Mesenchymal stem cell (in vitro differentiated cells and primary cell): ENCODE measurements around the gene HPSE.

ENCODE experiments used
- DNase-seq: peaks from one replicate; pipeline ENCODE4 v3.0.0-alpha.2; 2013
- H2AFZ ChIP-seq: one replicate; pipeline ENCODE4 v1.6.1; 2013; ENCODE audit warnings: low read depth, mild to moderate bottlenecking, control low read depth, inconsistent platforms, low read length, moderate library complexity
- H2AK5ac ChIP-seq: 2 replicates; pipeline ENCODE4 v1.6.1; 2013; ENCODE audit warnings: low read length, moderate library complexity, mild to moderate bottlenecking, inconsistent platforms; ENCODE audit not compliant: severe bottlenecking
- H2BK120ac ChIP-seq: one replicate; pipeline ENCODE4 v1.6.1; 2013; ENCODE audit warnings: low read depth, mild to moderate bottlenecking, inconsistent platforms, low read length, moderate library complexity
- H2BK12ac ChIP-seq, 2 experiments: one replicate each; pipeline ENCODE4 v1.6.1; 2013; ENCODE audit warnings: inconsistent platforms in 2 of 2, low read length in 2 of 2, mild to moderate bottlenecking in 2 of 2, moderate library complexity in 2 of 2, control low read depth in 1 of 2
- H2BK15ac ChIP-seq: one replicate; pipeline ENCODE4 v1.6.1; 2013; ENCODE audit warnings: mild to moderate bottlenecking, low read depth, inconsistent platforms; ENCODE audit not compliant: poor library complexity, severe bottlenecking
- H2BK5ac ChIP-seq: 2 replicates; pipeline ENCODE4 v1.6.1; 2013; ENCODE audit warnings: low read depth, mild to moderate bottlenecking, low read length, control low read depth, inconsistent platforms; ENCODE audit not compliant: poor library complexity, severe bottlenecking
- H3K14ac ChIP-seq, 2 experiments: one replicate each; pipeline ENCODE4 v1.6.1; 2013; ENCODE audit warnings: inconsistent platforms in 2 of 2, low read length in 2 of 2, control low read depth in 1 of 2, mild to moderate bottlenecking in 1 of 2, moderate library complexity in 1 of 2
- H3K18ac ChIP-seq, 2 experiments: one replicate each; pipeline ENCODE4 v1.6.1; 2013; ENCODE audit warnings: inconsistent platforms in 2 of 2, low read length in 2 of 2, control low read depth in 1 of 2, low read depth in 1 of 2, mild to moderate bottlenecking in 1 of 2
- H3K23ac ChIP-seq, 2 experiments: one replicate each; pipeline ENCODE4 v1.6.1; 2013; ENCODE audit warnings: inconsistent platforms in 2 of 2, low read length in 2 of 2, mild to moderate bottlenecking in 2 of 2, moderate library complexity in 2 of 2, control low read depth in 1 of 2
- H3K27ac ChIP-seq: 2 replicates; pipeline ENCODE4 v1.5.1; 2013; ENCODE audit warnings: mild to moderate bottlenecking, moderate library complexity, low read length, control low read depth, inconsistent platforms; ENCODE audit not compliant: poor library complexity, severe bottlenecking
- H3K27me3 ChIP-seq, 2 experiments: 2 replicates each; pipeline versions ENCODE4 v1.6.1 to v1.7.0; 2013; ENCODE audit warnings: low read length in 2 of 2, mild to moderate bottlenecking in 2 of 2, moderate library complexity in 2 of 2, control low read depth in 1 of 2, inconsistent platforms in 1 of 2; ENCODE audit not compliant: control insufficient read depth in 1 of 2, insufficient read depth in 1 of 2
- H3K36me3 ChIP-seq, 2 experiments: 2 replicates each; pipeline versions ENCODE4 v1.6.1 to v1.7.0; 2013; ENCODE audit warnings: low read length in 2 of 2, control low read depth in 1 of 2, inconsistent platforms in 1 of 2, low read depth in 1 of 2, mild to moderate bottlenecking in 1 of 2; ENCODE audit not compliant: insufficient read depth in 2 of 2, control insufficient read depth in 1 of 2
- H3K4ac ChIP-seq, 2 experiments: one replicate each; pipeline ENCODE4 v1.6.1; 2013; ENCODE audit warnings: inconsistent platforms in 2 of 2, low read length in 2 of 2, mild to moderate bottlenecking in 2 of 2, moderate library complexity in 2 of 2, control low read depth in 1 of 2, low read depth in 1 of 2
- H3K4me1 ChIP-seq: 2 replicates; pipeline ENCODE4 v1.6.1; 2013; ENCODE audit warnings: low read depth, low read length, control low read depth; ENCODE audit not compliant: control insufficient read depth, insufficient read depth
- H3K4me2 ChIP-seq: 2 replicates; pipeline ENCODE4 v1.6.1; 2013; ENCODE audit warnings: low read length, mild to moderate bottlenecking, inconsistent platforms; ENCODE audit not compliant: poor library complexity, severe bottlenecking
- H3K4me3 ChIP-seq, 2 experiments: 2 replicates each; pipeline versions ENCODE4 v1.5.1 to v1.7.0; 2013; ENCODE audit warnings: low read length in 2 of 2, mild to moderate bottlenecking in 2 of 2, control low read depth in 1 of 2, low read depth in 1 of 2; ENCODE audit not compliant: insufficient read depth in 1 of 2
- H3K79me1 ChIP-seq: replicated peaks from 2 replicates; pipeline ENCODE4 v1.6.1; 2013; ENCODE audit warnings: mild to moderate bottlenecking, control low read depth, low read length, inconsistent platforms; ENCODE audit not compliant: poor library complexity, severe bottlenecking
- H3K9ac ChIP-seq: 2 replicates; pipeline ENCODE4 v1.7.0; 2013; ENCODE audit warnings: mild to moderate bottlenecking, low read length, moderate library complexity
- H3K9me3 ChIP-seq: 2 replicates; pipeline ENCODE4 v1.7.0; 2013; ENCODE audit warnings: mild to moderate bottlenecking, low read length; ENCODE audit not compliant: control insufficient read depth
- H4K8ac ChIP-seq: one replicate; pipeline ENCODE4 v1.6.1; 2013; ENCODE audit warnings: inconsistent platforms, mild to moderate bottlenecking, low read length, moderate library complexity
- H4K91ac ChIP-seq: one replicate; pipeline ENCODE4 v1.6.1; 2013; ENCODE audit warnings: mild to moderate bottlenecking, low read length, inconsistent platforms
- WGBS: methylation state at CpG from one replicate; pipeline ENCODE4 v1.1.7; 2013; ENCODE audit warnings: mixed read lengths; 5-methylcytosine and 5-hydroxymethylcytosine counted together

Gene HPSE

DNA sequence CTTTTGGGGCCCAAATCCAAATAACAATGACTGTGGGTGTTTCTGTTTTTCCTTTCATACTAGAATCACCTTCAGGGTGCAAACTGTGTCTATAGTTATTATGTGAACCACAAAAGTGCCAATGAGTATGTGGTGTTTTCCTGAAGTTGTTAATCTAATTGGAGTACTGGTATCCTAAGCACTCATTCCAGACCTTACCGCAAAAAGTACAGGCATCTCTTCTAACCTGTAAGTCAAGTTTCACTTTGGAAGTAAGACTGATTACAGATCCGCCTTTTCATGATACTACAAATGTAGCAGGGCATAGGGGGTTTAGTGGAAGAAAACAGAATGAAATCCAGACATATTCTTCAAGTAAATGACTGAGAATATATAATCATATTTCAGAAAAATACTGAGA is 66.2 kb downstream of the HPSE start:
- no peak overlapping the region for H2BK120ac ChIP-seq
- no peak overlapping the region for H2AK5ac ChIP-seq
- no peak overlapping the region for H4K8ac ChIP-seq
- H2AFZ ChIP-seq: no peak overlapping the region
- H3K27ac ChIP-seq: no peak overlapping the region
- H2BK12ac ChIP-seq: no peak overlapping the region
- H3K36me3 ChIP-seq: peaks cover 0 to 32% of the 10 kb centered on the region in 2 experiments
- H3K79me1 ChIP-seq: no peaks in the 10 kb centered on the region
- no CpG with 5 or more reads among the region's 2 CpGs for WGBS
- no peak overlapping the region for H3K4me3 ChIP-seq
- H3K9me3 ChIP-seq: no peaks in the 10 kb centered on the region
- no peak overlapping the region for H2BK5ac ChIP-seq
- no peak for DNase-seq
- H3K18ac ChIP-seq: no peak overlapping the region
- no peak overlapping the region for H2BK15ac ChIP-seq
- H3K23ac ChIP-seq: no peak overlapping the region
- H3K27me3 ChIP-seq: no peaks in the 10 kb centered on the region
- H4K91ac ChIP-seq: no peak overlapping the region
- no peak overlapping the region for H3K4me2 ChIP-seq
- no peak overlapping the region for H3K4ac ChIP-seq
- no peak overlapping the region for H3K14ac ChIP-seq
- H3K9ac ChIP-seq: no peak overlapping the region
- H3K4me1 ChIP-seq: peaks cover 6% of the 10 kb centered on the region

DNA sequence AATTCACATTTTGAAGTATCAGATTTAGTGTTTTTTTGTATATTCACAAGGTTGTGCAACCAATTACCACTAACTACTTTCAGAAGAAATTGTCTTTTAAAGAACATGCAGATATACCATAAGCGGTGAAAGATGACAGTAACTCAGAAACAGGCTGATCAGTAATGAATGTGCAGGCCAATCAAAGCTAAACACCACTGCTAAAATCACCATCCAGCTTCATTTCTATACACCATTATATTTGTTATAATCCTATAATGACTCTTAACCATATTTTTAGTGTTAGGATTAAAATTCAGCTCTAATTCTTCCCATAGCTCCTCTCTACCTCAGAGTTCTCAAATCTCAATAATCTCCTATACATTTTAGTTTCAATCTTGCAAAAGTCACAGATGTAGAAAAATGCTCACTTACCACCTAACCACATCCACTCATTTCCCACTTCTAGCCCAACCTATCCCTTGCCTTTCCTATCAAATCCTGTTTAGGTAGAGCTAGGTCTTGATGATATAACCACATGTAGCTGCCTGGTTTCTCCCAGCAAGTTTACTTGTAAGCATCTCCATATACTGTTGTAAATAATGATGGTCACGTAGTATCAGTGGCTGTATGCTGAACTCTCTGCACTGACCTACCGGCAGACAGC is 66.7 kb downstream of the HPSE start:
- no peaks in the 10 kb centered on the region for H3K27me3 ChIP-seq
- H2AFZ ChIP-seq: no peak overlapping the region
- H2AK5ac ChIP-seq: no peak overlapping the region
- peaks cover 6% of the 10 kb centered on the region for H3K4me1 ChIP-seq
- H3K23ac ChIP-seq: no peak overlapping the region
- no peaks in the 10 kb centered on the region for H3K79me1 ChIP-seq
- no peak overlapping the region for H3K27ac ChIP-seq
- H3K4me2 ChIP-seq: no peak overlapping the region
- no peak overlapping the region for H3K18ac ChIP-seq
- no peak overlapping the region for H2BK120ac ChIP-seq
- no peak overlapping the region for H2BK15ac ChIP-seq
- no peak overlapping the region for H2BK12ac ChIP-seq
- no peak overlapping the region for H3K4me3 ChIP-seq
- H3K9ac ChIP-seq: no peak overlapping the region
- no peak overlapping the region for H4K8ac ChIP-seq
- H3K4ac ChIP-seq: no peak overlapping the region
- H3K36me3 ChIP-seq: peaks cover 0 to 33% of the 10 kb centered on the region in 2 experiments
- no peak overlapping the region for H2BK5ac ChIP-seq
- H4K91ac ChIP-seq: no peak overlapping the region
- no peak for DNase-seq
- no peaks in the 10 kb centered on the region for H3K9me3 ChIP-seq
- WGBS: 100% methylated on average over 3 of the region's 3 CpGs
- no peak overlapping the region for H3K14ac ChIP-seq

DNA sequence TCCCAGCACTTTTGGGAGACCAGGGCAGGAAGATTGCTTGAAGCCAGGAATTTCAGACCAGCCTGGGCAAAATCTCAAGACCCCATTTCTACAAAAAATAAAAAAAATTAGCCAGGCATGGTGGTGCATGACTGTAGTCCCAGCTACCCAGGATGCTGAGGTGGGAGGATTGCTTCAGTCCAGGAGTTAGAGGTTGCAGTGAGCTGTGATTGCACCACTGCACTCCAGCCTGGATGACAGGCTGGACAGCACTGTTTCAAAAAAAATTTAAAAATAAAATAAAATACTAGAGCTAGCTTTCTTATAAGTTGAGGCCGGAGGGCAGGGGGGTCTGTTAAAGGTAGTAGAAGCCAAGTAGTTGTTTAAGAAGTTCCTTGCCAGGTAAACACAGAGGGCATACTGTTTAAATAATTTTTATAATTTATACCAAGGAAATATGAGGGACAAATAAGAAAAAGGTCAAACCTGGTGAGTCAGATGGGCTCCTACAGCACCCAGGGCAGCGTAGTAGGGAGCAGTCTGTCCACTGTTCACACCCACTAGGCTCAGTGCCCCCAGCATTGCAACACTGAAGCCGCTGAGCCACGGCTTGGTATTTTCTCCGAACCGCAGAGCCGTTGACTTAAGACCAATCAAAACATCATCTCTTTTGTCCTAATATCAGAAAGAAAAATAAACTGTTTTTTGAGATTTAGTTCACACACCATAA is 67.4 kb downstream of the HPSE start:
- Histone ChIP-seq H3K9me3 (no peaks in the 10 kb centered on the region), H3K4me1 (peaks cover 6% of the 10 kb centered on the region), H2AFZ (no peak overlapping the region), H3K14ac (no peak overlapping the region), H4K8ac (no peak overlapping the region), H2BK5ac (no peak overlapping the region), H2BK15ac (no peak overlapping the region), H3K18ac (no peak overlapping the region), H3K79me1 (no peaks in the 10 kb centered on the region), H3K4me2 (no peak overlapping the region), H2AK5ac (no peak overlapping the region), H2BK120ac (no peak overlapping the region), H3K4ac (no peak overlapping the region), H3K27ac (peak overlapping the region; percentile 31), H4K91ac (no peak overlapping the region), H3K23ac (no peak overlapping the region), H2BK12ac (no peak overlapping the region), H3K9ac (no peak overlapping the region), H3K4me3 (no peak overlapping the region), H3K27me3 (no peaks in the 10 kb centered on the region), H3K36me3 (peaks cover 0 to 32% of the 10 kb centered on the region in 2 experiments)
- no peak for DNase-seq
- WGBS: 79% methylated on average over 4 of the region's 7 CpGs

DNA sequence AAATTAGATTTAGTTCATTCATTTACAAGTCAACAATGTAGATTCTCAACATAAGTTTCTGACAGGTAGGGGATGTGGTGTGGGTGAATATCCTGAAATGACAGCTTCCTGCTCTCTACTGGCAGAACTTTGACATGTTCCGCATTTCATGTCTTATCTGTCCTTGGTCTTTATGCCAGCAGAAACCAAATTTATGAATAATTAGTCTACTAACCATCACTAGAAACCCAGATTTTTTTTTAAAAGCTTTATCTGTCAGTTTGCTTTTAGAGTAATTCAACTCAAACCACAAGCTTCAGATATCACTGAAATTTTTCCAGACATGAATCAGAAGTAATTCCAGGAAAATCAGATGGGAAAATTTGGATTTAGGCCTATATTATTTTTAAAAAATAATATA is 68.0 kb downstream of the HPSE start:
- H3K36me3 ChIP-seq: peaks cover 0 to 33% of the 10 kb centered on the region in 2 experiments
- H3K18ac ChIP-seq: no peak overlapping the region
- H3K4me1 ChIP-seq: peaks cover 6% of the 10 kb centered on the region
- no peak for DNase-seq
- H3K23ac ChIP-seq: no peak overlapping the region
- no peak overlapping the region for H3K14ac ChIP-seq
- H3K27ac ChIP-seq: no peak overlapping the region
- H3K4me3 ChIP-seq: no peak overlapping the region
- H3K4me2 ChIP-seq: no peak overlapping the region
- H4K8ac ChIP-seq: no peak overlapping the region
- no peak overlapping the region for H2AFZ ChIP-seq
- H4K91ac ChIP-seq: no peak overlapping the region
- H2BK120ac ChIP-seq: no peak overlapping the region
- H2BK5ac ChIP-seq: no peak overlapping the region
- no peak overlapping the region for H2BK15ac ChIP-seq
- no peak overlapping the region for H3K4ac ChIP-seq
- H3K27me3 ChIP-seq: no peaks in the 10 kb centered on the region
- WGBS: 100% methylated on average over 1 of the region's 1 CpG
- H2AK5ac ChIP-seq: no peak overlapping the region
- H3K9me3 ChIP-seq: no peaks in the 10 kb centered on the region
- no peak overlapping the region for H2BK12ac ChIP-seq
- no peak overlapping the region for H3K9ac ChIP-seq
- H3K79me1 ChIP-seq: no peaks in the 10 kb centered on the region
